GM18499 (cell line): ENCODE data around the gene IFNGR1.
"Not testable (repeated sequence)": the region's sequence is repeated elsewhere in the genome, so short reads cannot be mapped to it uniquely, and the experiment has no call there.

Source experiments
- ATAC-seq: cut with Tn5 transposase; IDR thresholded peaks from one replicate; pipeline ENCODE4 v1.9.1; 2021; ENCODE audit warnings: moderate number of reproducible peaks; ENCODE audit not compliant: insufficient read depth, unreplicated experiment

Gene IFNGR1

DNA sequence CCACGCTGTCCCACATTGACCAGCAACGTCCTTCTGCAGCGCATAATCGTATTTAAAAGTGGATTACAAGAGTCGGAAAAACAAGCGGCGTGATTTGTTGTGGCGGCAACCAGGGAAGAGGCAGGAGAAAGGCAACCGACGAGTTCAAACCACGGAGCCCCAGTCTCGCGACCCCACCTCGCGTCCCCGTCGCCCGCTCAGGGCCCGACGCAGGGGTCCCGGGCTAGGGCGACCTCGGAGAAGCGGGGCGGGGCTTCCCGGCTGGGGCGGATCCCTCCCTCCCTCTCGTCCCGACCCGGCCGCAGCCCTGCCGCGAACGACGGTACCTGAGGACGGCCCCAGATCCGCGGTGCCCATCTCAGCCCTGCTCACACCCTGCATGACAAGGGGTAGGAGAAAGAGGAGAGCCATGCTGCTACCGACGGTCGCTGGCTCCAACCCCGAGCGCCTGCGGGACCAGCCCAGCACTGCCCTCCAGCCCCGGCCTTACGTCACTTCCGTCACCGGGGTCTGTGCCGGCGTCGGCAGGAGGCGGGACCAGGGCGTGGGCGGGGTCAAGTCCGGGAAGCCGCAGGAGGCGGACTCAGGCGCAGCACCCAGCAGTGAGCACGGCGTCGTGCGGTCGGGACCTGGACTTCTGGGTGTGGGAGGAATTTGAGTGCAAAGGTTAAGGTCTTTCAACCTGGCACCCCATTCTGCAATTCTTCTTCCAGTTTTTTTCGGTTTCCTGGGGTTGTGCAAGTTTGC is at the start of gene IFNGR1:
IFNGR1 (minus strand) TSS at position 469 of the 747 bp plus-strand sequence; CDS start at position 411, 58 bp downstream.
- peak; percentile 56 for ATAC-seq

DNA sequence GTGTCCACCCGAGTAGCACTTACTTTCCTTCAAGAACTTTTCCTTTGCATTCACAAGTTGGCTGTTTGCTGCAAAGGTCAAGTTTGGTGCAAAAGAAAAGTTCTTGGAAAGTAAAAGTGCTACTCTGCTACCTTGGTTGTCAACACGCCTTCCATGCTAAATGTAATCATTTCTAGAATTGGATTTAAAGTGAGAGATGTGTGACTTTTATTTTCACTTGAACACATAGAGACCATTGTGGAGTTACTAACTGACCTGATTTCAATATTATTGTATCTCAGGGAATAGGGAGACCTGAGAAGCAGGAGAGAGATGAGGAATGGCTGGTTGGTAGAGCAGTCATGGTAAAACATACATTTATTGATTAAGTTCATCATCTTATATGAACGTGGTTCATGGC is 49.7 kb upstream of the IFNGR1 start:
- no peak for ATAC-seq

DNA sequence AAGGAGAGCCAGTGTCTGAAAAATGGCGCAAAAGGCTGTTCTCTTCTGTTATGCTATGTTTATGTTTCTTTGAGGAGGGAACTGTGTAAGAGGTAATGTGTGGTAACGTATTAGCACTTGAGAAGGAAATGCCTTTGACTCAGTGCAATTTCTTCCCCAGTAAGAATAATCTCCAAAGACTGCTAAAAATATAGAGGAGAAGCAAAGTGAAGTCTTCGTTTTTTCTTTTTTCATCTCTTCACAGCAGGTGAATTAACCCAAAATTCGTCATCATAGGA is 47.1 kb upstream of the IFNGR1 start:
- no peak for ATAC-seq

DNA sequence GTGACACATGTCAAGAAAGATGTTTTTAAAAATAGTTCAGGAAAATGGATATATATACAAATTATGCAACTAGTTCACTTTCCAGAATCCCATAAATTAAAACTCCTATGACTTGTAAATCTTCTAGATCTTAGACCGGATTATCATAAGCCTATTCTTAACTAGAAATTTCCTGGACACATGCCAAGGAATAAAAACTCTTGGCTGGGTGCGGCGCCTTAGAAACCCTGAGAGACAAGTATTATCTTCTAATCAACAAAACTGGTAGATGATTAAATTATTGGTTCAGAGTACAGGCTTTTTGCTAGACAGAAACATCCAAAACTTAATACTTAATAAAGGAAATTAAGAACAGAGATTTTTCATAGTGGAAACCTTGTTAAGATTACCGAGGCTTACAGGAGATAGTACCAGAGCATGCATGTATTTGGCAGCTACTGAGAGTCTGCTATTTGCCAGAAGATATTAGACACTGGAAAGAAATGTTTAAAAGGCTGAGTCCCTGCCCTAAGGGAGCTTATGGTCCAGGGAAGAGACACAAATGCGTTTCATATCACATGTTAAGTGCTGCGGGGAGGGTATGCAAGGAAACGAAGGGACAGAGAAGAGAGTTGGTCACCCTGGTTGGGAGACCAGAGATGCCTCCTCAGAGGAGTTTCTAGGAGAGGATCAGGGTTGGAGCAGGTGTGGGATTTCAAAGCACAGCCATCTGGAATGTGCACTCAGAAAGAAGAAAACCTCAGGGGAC is 46.5 kb upstream of the IFNGR1 start:
- no peak for ATAC-seq

DNA sequence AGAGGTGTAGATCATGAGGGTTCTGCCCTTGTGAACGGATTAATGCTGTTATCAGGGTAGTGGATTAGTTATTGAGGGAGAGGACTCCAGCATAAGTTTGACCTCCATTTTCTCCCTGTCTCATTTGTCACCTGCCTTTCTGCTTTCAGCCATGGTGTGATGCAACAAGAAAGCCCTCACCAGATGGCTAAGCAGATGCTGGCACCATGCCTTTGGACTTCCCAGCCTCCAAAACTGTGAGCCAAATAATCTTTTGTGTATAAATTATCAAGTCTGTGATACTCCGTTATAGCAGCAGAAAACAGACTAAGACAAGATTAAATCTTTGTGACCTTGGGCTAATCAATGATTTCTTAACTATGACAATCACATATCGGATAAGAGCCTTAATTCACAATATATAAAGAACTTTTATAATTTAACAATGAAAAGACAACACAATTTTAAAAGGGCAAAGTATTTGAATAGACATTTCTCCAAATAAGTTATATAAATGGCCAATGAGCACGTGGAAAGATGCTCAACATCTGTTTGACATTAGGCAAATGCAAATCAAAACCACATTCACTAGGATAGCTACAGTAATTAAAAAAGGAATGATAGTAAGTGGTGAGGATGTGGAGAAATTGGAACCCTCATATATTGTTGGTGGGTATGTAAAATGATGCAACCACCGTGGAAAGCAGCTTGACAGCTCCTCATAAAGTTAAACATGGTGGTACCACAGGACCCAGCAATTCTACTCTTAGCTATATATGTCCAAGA is 45.3 kb upstream of the IFNGR1 start:
- ATAC-seq = no peak

DNA sequence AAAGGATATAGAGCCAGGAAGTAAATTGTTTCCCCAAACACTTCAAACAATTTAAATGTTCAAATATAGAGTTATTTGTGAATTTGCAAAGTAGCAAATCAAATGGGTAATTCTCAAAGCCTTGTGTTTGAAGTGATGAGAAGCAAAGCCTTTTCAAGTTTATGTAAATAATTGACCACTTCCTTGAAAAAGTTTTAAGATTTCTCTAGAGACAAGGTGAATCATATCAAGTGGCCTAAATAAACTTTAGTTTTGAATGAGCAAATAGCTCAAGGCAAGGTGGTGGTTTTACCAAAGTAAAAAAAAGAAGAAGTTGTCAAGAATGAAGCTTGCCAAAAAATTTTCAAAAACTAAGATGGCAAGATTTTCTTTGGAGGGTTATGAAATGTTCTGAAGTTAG is 42.6 kb upstream of the IFNGR1 start:
- peak; percentile 72 for ATAC-seq

DNA sequence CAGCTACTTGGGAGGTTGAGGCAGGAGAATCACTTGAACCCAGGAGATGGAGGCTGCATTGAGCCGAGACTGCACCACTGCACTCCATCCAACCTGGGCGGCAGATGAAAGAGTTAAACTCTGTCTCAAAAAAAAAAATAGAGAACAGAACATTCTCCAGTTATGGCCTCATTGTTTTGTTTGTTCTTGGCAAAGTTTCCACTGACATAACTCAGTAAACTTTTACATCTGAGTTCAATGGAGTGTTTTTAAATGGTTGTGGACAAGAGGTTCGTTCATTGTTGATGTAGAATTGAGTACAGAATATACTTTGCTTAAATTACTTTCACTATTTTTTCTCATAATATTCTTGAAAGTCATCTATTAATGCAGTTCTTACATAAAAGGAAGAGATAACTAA is 42.2 kb upstream of the IFNGR1 start:
- no peak for ATAC-seq

DNA sequence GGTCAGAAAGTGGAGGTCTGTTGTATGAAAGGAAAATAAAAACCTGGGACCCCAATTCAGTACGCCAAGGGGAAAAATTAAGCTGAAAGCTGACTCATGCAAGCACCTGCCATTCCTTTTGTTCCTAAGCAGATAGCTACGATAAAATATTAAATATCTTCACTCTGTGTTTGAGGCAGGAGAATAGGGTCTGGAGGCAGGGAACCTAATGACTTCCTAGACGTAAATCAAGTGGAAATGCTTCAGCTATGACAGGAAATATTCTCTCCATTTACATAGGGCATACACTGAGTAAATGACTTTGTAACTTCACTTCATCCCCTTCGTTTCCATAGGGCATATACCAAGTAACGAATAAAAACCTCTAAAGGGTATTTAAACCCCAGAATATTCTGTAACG is 41.0 kb upstream of the IFNGR1 start:
- ATAC-seq = no peak

DNA sequence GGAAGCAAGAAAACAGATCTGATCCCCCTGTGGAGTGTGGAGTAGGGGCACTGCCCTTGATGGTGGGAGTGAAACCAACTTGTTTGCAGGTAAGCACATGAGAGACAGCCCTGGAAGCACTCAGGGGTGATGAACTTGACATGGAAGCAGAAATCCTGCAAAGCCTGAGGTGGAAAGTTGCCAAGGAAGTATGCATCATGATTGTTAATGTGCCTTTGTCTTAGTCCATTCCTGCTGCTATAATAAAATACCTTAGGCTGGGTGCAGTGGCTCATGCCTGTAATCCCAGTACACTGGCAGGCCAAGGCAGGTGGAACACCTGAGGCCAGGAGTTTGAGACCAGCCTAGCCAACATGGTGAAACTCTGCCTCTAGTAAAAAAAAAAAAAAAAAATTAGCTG is 40.2 kb upstream of the IFNGR1 start:
- ATAC-seq = no peak

DNA sequence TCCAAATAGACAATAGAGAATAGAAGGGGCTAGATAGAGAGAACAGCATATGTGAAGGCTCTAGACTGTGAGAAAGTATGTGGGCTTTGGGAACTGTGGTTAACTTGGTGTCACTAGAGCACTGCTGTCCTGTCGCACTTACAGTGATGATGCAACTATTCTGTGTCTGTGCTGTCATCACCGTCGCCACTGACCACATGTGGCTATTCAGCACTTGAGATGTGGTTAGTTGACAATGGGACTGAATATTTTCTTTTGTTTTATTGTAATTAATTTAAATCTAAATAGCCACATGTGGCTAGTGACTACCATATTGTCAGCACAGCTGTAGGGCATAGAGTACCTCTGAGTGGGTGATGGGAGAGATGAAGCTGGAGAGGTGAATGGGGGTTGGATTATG is 39.0 kb upstream of the IFNGR1 start:
- ATAC-seq = no peak

DNA sequence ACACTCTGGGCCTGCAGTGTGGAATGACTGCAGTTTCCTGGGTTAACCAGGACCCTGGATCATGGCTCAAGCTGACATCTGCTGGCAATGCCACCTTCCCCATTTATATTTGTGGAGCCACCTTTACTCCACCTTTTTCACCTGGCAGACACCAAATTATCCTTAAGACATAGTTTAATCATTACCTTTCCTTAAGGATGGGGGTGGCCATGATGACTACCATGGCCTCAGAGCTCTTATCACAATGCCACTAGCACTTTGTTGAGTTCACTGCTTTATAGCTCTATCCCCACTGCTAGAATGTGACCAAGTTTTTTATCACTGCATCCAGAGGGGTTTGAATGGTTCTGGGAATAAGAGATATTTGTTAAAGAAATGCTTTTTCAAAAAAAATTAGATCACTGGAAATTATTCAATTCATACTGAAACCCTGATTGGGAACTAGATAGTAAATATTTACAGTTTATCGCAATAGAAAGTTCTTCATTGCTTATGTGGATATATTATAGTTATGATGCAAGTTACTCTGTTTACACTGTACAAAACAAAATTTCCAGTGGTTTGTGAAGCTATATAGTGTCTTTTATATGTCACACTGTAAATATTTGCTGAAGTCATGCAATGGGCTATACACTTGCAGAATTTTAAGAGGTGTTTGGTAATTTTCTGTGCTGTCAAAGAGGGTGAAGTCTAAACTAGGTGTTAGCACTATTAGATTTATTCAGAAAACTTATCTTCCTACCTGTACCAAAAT is 37.3 kb upstream of the IFNGR1 start:
- ATAC-seq = no peak

DNA sequence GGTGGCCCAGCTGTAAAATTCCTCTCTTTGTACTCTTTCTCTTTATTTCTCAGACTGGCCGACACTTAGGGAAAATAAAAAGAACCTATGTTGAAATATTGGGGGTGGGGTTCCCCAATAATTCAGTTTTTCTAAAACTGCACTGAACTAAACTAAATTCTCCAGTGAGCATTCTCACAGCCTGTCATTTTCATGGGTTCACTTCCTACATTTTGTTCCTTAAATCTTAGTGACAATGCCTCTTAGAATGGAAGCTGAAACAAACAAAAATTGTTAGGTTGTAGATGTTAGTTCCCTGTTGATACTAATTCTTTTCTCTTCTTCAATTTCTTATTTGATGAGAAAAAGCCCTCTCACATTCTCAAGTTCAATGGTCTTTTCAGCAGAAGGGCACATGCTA is 35.8 kb upstream of the IFNGR1 start:
- no peak for ATAC-seq

DNA sequence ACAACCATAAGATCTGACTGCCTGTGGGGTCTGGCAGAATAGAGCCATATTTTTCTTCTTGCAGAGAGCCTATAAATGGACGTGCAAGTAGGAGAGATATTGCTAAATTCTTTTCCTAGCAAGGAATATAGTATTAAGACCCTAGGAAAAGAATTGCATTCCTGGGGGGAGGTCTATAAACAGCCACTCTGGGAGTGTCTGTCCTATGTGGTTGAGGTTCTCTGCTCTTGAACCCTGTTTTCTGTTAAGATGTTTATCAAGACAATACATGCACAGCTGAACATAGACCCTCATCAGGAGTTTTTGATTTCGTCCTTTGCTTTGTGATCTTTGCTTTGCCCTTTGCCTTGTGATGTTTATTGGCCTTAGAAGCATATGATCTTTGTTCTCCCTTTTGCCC is 35.2 kb upstream of the IFNGR1 start:
- not testable (repeated sequence) for ATAC-seq

DNA sequence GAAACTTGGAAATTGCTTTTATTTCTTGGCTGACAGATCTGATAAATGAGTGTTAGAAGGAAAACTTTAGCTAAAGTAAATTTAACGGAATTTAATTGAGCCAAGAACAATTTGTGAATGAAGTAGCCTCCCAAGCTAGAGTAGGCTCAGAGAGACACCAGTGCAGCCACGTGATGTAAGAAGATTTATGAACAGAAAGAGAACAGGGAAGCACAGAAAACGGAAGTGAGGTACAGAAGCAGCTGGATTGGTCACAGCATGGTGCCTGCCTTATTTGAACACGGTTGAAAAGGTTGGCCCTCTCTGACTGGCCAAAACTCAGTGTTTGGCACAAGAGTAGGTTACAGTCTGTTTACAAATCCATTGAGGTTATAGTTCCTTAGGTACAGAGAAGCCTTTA is 29.5 kb upstream of the IFNGR1 start:
- no peak for ATAC-seq

DNA sequence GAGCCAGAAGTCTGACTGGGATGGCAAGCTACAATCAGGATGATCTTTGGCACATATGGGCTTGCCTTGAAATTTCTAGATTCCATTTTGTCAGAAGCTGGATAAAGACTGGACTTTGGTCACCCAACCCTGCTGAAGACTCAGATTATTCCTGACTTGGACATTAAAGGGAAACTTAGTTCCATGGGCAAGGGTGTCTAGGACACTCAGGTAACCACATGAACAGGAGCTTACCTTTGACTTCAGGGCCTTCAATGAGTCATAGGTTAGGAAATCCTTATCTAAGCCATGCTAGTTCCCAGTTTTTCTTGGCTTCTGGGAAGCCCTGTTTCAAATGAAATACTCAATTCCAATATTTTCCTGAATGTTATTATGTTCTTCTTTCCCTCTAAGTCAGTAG is 28.5 kb upstream of the IFNGR1 start:
- no peak for ATAC-seq

DNA sequence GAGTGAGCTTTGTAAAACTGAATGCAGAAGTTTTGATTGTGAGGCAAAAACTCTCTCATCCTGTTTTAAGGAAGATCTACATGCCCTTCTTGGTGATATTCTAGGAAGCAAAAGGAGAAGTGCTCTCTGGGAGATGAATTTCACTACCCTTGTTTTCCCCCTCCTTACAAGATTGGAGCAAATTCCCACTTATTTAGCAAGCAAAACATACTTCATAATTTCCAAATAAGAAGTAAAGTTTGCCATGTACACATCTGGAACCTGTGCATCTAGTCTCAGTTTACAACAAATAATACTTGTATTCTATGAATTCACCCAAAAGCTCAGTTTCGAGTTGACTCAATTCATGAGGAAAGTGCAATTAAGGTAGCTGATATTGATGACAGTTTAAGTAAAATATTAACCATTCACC is 27.6 kb upstream of the IFNGR1 start:
- no peak for ATAC-seq

DNA sequence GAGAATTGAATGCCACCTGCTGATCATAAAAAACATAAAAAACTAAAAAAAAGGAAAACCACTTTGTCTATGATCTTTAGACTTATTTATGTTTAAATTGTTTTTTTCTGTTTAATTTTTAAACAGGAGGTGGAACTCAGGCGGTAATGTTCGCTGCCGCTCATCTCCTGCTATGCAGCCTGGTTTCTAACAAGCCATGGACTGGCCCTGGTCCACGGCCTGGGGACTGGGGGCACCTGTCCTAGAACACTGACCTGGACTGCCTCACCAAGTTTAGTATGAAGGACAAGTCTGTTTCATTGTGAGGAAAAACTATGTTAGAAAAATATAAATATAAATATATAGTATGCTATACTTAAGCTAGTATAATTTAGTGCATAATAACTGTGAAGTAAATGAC is 27.0 kb upstream of the IFNGR1 start:
- ATAC-seq = no peak

DNA sequence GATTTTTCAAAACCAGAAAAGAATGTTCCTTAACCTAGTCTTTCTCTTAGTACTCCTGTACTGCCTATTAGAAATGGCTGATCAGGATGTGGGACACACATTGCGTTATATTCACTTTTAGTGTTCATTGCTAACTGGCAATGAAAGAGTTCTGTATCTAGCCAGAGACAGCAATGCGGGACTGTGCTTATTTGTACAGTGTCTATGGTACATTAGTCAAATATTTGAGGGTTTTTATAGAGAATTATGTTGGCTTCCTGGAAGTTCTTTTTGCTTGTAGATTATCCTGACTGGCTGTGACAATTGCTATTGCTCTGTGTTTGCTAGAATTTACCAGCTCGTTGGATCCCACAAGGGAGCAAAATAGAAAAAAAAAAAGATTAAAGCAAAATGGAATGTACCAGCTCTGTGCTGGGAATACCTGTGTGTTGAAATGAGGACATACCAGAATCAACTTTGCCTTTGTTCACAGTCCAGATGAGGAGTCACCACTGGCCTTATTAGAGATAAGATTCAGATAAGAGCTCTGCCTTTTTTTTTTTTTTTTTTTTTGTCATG is 22.4 kb upstream of the IFNGR1 start:
- ATAC-seq = no peak

DNA sequence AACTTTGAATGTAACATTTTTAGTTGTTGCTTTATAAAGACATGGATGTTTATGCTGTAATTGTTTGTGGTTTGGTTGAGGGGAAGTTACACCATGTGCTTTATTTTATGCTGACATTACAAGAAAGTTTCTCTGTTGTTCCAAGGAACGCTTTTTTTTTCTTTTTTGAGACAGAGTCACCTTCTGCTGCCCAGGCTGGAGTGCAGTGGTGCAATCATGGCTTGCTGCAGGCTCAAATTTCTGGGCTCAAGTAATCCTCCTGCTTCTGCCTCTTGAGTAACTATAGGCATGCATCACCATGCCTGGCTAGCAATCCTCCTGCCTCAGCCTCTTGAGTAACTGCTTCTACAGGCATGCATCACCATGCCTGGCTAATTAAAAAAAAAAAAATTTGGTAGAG is 21.0 kb upstream of the IFNGR1 start:
- no peak for ATAC-seq

DNA sequence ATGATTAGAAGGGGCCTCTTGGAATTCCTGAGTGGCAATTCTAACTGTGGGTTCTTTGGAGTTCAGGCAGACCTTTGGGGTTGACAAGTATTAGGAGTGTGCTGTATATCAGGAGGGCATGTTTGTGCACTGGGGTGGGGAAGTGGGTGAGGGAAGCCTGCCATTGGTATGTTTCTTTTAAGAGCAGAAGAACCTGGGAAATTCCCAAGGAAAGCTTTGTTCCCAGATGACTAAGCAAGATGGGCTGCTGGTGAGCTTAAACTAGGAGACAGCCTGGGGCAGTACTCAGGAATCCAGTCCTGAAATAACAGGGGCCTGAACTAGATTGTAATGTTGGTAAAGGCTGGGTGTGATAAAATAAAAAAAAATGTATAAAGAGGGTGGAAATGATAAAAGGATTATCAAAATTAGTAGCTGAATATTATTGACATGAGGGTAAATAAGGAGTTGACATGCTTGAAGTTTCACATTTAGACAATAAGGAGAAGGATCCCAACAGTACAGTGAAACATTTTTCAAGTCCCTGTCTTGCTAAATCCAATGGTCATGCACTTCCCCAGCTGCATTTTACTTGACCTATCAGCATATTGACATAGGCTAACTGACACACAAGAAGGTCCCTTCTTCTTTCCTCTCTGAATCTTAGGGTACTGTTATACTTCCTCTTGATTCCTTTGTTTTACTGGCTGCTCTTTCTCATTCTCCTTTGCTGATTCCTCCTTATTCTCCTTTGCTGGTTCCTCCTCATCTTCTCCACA is 18.4 kb upstream of the IFNGR1 start:
- no peak for ATAC-seq
